ENCODE results near the gene MCUB.
A peak's percentile ranks its signal among the peaks of the same experiment; 100 is the strongest.
"Not testable (repeated sequence)": the region's sequence is repeated elsewhere in the genome, so short reads cannot be mapped to it uniquely, and the experiment has no call there.

MCUB gene

DNA sequence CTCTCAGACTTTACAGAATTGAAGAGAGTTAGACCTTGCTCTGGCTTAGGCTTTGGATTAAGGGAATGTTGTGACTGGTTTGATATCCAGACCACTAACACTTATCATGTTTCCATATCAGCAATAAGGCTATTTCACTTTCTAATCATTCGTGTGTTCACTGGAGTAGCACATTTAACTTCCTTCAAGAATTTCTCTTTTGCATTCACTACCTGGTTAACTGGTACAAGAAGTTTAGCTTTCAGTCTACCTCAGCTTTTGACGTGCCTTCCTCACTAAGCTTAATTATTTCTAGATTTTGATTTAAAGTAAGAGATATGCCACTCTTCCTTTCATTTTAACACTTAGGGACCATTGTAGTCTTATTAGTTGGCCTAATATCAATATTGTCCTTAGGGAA, 80.6 kb downstream of the MCUB start:
- DNase-seq: no peak

- no peak for DNase-seq
Measured at GRCh38 chr4:109645874-109646710, 86.0 kb downstream of the MCUB start.

- no peak for DNase-seq
Measured at GRCh38 chr4:109648266-109648996, 88.4 kb downstream of the MCUB start.

DNA sequence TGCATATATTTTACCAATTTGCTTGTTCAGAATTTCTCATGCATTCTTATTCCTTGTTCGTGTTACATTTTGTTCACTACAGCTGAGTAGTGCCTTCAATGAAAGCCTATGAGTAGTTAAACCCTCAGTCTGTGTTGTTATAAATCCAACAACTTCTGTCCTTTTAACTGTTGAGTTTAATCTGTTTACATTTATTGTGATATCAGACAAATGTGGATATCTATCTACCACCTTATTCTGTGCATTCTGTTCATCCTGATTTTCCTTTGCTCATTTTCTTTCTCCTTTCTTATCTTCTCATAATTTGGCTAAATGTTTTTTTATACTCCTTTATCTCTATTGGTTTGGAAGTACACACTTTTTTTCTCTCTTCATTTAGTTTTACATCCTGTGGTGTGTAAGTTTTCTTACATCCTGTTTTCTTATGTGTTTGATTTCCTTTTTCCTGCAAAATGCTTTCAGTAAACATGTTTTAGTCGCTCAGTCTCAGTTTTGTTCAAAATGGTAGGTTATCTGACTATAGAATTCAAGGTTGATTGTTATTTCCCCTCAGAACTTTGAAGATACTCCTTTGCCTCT, 89.0 kb downstream of the MCUB start:
- no peak for DNase-seq

DNA sequence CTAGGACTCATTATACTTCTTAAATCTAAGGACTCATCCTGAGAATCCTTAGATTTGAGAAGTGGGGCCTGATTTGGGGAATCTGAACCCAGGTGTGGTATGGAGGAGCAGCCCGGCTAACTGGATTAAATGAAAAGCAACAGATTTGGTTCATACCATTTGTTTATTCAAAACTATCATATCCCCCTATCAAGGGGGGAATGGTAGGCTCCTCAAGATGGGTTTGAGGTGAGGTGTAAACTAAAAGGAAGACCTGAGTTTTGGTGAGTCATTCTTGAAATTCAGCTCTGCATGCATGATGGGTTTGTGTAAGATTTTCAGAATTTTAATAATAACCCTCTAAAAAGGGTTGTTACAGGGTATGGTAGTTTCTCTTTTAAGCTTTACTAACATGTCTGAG, 89.8 kb downstream of the MCUB start:
- peak; percentile 28 for DNase-seq

DNA sequence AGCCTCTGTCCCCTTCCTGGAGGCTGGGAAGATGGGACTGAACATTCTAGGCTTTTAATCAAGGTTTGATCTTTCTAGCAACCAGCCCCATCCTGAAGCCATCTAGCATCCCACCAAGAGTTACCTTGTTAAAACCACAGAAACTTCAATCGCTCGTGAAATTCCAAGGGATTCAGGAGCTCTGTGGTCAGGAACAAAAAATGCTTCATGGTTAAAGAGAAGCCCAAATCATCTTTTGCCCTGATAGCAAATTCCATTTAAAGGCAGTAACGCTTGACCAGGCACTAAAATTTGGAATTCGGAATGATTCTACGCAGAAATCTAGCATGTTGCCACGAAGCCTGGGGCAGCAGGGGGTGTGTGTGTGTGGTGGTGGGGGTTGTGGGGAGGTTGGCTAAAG, 95.3 kb downstream of the MCUB start:
- DNase-seq: no peak

- no peak for DNase-seq
Measured at GRCh38 chr4:109657854-109658418, 97.9 kb downstream of the MCUB start.

- DNase-seq: no peak
Measured at GRCh38 chr4:109658871-109659410, 98.9 kb downstream of the MCUB start.

DNA sequence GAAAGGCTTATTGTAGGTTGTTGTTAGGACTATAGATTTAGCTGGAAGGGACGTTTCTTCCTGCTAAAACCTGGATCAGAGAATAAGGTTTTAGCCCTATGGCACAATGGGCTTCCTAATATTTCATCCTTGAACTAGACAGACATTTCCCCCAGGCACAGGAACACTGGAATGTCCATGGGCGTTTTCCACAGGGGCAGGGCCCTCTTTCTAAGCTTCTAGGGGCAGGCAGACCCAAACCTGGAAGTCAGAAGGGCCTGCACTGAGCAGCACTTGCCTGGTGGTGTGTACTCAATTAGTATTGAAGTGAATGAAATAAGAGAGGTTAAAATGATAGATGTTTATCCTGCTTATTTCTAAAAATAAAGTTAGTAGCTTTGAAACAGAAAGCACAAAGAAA, 102.1 kb downstream of the MCUB start:
- no peak for DNase-seq

DNA sequence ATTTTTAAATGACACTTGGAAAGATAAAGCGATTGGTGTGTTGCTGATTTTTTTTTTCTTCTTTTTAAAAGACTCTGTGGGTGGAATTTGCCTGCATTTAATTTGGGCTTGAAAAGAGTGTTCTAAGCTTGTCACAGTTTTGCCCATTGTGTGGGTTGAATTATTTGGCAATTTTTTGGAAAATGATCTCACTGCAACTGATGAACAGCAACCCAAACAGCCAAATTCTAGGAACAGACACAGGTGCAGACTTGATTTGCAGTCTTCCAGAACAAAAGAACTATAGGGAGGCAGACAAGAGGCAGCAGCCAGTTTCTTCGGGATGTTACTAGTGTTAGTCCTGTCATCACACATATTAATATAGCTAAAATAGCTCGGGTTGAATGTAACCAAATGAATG, 102.7 kb downstream of the MCUB start:
- no peak for DNase-seq

GRCh38 chr4:109665783-109666485, 105.9 kb downstream of the MCUB start:
- no peak for DNase-seq

DNA sequence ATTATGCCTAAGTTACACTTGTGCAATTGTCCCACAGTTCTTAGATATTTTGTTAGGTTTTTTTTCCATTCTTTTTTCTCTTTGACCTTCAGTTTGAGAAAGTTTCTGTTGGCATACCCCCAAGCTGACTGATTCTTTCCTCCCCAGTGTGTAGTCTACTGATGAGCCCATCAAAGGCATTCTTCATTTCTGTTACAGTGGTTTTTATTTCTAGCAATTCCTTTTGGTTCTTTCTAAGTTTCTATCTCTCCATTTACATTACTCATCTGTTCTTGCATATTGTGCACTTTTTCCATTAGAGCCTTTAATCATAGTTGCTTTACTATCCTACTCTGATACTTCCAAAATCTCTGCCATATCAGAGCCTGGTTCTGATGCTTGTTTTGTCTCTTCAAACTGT, 111.3 kb downstream of the MCUB start:
- peak; percentile 37 for DNase-seq

GRCh38 chr4:109672169-109672930, 112.3 kb downstream of the MCUB start:
- no peak for DNase-seq

DNA sequence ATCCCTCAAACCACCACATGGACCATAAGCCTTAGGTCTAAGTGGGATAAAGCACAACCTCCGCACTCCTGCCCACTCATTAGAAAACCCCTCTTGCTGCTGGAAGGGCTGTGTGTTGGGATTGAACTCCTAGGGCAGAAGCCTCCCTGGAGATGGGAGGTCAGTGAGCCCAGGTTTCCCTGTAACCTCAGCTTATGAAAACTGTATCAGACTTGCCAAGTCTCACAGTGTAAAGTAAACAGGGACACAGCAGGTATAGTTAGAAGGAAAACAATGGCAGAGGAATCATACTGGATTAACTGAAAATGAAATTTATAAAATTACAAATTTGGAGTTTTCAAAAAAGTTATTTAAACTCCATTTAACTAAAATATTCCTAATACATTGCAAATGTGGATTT, 113.3 kb downstream of the MCUB start:
- DNase-seq: no peak

- no peak for DNase-seq
Measured at GRCh38 chr4:109675181-109675580, 115.1 kb downstream of the MCUB start.

DNA sequence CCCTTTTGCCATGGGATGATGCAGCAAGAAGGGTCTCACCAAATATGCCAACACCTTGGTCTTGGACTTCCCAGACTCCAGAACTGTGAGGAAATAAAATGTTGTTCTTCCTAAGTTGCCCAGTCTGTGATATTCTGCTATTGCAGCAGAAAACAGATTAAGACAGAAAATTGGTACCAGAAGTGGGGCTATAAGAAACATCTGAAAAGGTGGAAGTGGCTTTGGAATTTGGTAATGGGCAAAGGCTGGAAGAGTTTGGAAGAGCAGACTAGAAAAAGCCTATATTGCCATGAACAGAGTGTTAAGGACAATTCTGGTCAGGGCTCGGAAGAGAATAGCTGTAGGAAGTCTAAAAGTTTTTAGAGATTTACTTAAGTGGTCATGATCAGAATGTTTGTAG, 115.8 kb downstream of the MCUB start:
- DNase-seq: no peak

- DNase-seq: no peak
Measured at GRCh38 chr4:109676886-109677285, 116.8 kb downstream of the MCUB start.

DNA sequence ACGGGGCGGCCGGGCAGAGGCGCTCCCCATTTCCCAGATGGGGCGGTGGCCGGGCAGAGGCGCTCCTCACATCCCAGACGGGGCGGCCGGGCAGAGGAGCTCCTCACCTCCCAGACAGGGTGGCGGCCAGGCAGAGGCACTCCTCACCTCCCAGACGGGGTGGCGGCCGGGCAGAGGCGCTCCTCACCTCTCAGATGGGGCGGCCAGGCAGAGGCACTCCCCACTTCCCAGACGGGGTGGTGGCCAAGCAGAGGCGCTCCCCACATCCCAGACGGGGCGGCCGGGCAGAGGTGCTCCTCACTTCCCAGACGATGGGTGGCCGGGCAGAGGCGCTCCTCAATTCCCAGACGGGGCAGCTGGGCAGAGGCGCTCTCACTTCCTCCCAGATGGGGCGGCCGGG, 118.4 kb downstream of the MCUB start:
- not testable (repeated sequence) for DNase-seq

GRCh38 chr4:109678925-109679324, 118.9 kb downstream of the MCUB start:
- DNase-seq: not testable (repeated sequence)

DNA sequence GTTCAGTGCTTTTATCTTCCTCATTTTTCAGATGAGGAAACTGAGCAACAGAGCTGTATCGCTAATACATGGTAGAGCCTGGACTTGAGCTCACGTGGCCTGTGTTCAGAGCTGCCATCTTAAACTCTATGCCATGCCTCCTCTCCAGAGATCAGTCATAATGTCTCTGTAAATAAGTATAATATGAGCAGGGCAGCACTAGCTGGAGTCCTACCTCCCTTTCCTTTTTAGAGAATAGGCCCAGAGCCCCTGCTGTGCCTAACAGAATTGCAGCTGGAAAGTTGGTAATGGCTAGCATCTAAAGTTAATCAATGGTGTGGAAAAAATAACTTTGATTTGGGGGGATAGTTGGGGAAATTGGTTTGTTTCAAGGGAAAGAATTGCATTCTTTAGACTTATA, 122.8 kb downstream of the MCUB start:
- DNase-seq: no peak

DNA sequence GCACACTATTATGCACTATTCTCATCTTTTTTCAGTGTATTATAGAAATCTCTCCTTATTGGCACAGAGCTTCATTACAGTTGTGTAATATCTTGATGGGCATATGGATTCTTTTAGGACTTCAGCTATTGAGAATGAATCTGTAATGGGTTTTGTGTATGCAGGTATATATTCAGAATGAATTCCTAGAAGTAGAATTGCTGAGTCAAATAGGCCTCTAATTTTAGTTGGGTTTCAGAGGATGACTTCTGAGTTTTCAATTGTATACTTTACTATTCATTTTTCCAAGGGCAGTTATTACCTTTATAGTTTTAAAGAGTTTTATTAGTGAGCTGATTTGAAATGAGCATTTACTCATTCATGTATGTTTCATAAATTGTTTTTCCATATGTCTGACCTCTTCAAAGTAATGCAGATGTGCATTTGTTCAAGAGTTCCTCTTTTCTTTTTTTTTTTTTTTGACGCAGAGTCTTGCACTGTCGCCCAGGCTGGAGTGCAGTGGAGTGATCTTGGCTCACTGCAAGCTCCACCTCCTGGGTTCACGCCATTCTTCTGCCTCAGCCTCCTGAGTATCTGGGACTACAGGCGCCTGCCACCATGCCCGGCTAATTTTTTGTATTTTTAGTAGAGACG, 123.7 kb downstream of the MCUB start:
- no peak for DNase-seq
